BE2C (cell line): ENCODE data around the gene NT5DC2.

ENCODE experiments used
- DNase-seq: peaks from one replicate; pipeline ENCODE4 v3.0.0-alpha.2; 2020
- H3K27me3 ChIP-seq: fragments of 250-450 bp; sonication (Bioruptor Pico); 2 replicates; pipeline ENCODE4 v1.5.1; 2020; ENCODE audit warnings: mild to moderate bottlenecking
- H3K36me3 ChIP-seq: fragments of 250-450 bp; sonication (Bioruptor Pico); 2 replicates; pipeline ENCODE4 v1.5.1; 2020; ENCODE audit warnings: mild to moderate bottlenecking
- H3K4me1 ChIP-seq: fragments of 250-450 bp; sonication (Bioruptor Pico); 2 replicates; pipeline ENCODE4 v1.5.1; 2020
- H3K4me3 ChIP-seq: 2 replicates; pipeline ENCODE4 v1.5.1; 2011; ENCODE audit warnings: low read depth, low read length
- H3K9me3 ChIP-seq: fragments of 250-450 bp; sonication (Bioruptor Pico); 2 replicates; pipeline ENCODE4 v1.5.1; 2020
- TF ChIP-seq, protein P1 (sequence below): IDR thresholded peaks from 2 replicates; pipeline ENCODE4 v1.5.1; 2012; ENCODE audit warnings: mild to moderate bottlenecking, low read depth, low read length

The NT5DC2 gene

DNA sequence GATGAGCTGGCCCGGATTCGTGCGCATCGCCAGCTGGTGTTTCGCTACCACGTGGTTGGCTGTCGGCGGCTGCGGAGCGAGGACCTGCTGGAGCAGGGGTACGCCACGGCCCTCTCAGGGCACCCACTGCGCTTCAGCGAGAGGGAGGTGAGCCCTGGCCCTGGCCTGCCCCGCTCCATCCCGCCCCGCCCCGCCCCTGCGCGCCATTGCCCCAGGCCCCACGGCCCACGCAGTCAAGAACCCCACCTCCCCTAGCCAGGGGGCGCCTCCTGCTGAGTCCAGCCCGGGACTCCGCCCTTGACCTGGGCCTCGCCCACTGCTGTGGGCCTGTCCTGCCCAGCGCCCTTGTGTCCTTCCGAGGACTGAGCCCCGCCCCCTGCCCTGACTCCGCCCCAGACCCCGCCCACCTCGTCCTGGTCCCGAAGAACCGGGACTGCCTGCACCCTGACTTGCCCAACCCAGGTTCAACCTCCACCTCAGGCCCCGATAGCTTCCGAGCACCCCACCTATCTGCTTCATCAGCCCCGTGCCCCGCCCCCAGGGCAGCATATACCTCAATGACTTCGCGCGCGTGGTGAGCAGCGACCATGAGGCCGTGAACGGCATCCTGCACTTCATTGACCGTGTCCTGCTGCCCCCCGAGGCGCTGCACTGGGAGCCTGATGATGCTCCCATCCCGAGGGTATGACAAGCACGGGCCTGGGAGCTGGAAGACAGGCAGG, 14.8 kb downstream of the NT5DC2 start:
- peak; percentile 41 for DNase-seq
- no peaks in the 10 kb centered on the region for H3K27me3 ChIP-seq
- peaks cover 3% of the 10 kb centered on the region for H3K36me3 ChIP-seq
- H3K4me3 ChIP-seq: peak overlapping the region; percentile 35
- no peaks in the 10 kb centered on the region for H3K9me3 ChIP-seq
- H3K4me1 ChIP-seq: peaks cover 4% of the 10 kb centered on the region; the same call in 1 of the 2 replicates
- TF ChIP-seq, protein P1, sequence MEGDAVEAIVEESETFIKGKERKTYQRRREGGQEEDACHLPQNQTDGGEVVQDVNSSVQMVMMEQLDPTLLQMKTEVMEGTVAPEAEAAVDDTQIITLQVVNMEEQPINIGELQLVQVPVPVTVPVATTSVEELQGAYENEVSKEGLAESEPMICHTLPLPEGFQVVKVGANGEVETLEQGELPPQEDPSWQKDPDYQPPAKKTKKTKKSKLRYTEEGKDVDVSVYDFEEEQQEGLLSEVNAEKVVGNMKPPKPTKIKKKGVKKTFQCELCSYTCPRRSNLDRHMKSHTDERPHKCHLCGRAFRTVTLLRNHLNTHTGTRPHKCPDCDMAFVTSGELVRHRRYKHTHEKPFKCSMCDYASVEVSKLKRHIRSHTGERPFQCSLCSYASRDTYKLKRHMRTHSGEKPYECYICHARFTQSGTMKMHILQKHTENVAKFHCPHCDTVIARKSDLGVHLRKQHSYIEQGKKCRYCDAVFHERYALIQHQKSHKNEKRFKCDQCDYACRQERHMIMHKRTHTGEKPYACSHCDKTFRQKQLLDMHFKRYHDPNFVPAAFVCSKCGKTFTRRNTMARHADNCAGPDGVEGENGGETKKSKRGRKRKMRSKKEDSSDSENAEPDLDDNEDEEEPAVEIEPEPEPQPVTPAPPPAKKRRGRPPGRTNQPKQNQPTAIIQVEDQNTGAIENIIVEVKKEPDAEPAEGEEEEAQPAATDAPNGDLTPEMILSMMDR: no peak

DNA sequence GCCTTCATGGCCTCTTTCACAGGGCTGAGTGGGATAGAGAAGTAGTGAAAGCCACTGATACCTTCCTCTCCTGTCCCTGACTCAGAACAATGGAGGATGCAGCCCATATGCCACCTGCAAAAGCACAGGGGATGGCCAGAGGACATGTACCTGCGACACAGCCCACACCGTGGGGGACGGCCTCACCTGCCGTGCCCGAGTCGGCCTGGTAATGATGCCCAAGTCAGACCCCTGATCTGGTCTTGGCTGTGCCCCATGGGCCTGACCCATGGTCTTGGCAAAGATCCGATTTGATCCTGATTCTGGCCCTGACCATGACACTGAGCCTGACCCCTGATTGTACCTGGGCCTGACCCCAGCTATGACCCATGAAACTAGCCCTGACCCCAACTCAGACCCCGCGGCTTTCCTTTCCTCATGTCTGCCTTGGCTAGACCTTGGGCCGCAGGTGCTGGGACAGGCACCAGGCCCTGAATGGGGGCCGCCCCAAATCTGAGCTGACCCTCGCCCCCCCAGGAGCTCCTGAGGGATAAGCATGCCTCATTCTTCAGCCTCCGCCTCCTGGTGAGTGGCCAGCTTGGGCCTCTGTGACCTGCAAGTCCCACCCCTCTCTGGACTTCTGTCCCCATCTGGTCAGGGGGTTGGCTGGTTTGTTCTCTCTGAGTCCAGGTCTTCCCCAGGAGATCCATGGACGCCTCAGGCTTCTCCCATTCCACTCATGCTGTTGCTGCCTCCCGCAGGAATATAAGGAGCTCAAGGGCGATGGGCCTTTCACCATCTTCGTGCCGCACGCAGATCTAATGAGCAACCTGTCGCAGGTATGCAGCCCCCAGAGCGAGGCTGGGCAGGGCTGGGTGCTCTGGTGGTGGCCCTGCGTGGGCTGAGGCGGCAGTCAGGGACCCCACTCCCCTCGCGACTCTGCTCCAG, 15.6 kb downstream of the NT5DC2 start:
- H3K9me3 ChIP-seq: no peaks in the 10 kb centered on the region
- H3K27me3 ChIP-seq: no peaks in the 10 kb centered on the region
- peak overlapping the region; percentile 35 for H3K4me3 ChIP-seq
- TF ChIP-seq, protein P1: no peak
- peaks cover 4% of the 10 kb centered on the region; the same call in 1 of the 2 replicates for H3K4me1 ChIP-seq
- H3K36me3 ChIP-seq: no peaks in the 10 kb centered on the region
- DNase-seq: no peak

DNA sequence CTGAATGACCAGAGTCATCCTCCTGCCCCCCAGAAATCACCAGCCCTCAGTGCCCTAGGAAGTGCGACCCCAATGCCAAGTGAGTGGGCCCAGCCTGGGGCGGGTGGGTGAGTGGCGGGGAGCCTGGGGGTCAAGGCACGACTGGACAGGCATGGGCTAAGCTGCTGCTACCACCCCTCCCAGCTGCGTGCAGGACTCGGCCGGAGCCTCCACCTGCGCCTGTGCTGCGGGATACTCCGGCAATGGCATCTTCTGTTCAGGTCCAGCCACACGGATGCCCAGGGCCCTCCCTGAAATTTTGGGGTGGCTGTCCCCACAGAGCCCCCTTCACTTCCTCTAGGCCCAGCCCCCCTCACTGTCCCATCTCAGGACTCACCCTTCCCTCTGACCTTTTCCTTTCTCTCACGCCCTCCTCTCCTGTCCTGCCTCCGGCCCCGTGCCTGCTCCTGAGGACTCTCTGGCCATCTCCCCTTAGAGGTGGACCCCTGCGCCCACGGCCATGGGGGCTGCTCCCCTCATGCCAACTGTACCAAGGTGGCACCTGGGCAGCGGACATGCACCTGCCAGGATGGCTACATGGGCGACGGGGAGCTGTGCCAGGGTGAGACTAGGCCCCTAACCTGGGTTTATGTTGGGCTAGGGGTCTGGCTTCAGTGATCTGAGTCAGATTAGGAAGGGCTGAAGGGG, 17.0 kb downstream of the NT5DC2 start:
- no peak overlapping the region for H3K4me3 ChIP-seq
- H3K27me3 ChIP-seq: no peaks in the 10 kb centered on the region
- H3K9me3 ChIP-seq: no peaks in the 10 kb centered on the region
- no peak for DNase-seq
- H3K36me3 ChIP-seq: no peaks in the 10 kb centered on the region
- H3K4me1 ChIP-seq: peaks cover 4% of the 10 kb centered on the region; the same call in 1 of the 2 replicates
- TF ChIP-seq, protein P1: no peak

DNA sequence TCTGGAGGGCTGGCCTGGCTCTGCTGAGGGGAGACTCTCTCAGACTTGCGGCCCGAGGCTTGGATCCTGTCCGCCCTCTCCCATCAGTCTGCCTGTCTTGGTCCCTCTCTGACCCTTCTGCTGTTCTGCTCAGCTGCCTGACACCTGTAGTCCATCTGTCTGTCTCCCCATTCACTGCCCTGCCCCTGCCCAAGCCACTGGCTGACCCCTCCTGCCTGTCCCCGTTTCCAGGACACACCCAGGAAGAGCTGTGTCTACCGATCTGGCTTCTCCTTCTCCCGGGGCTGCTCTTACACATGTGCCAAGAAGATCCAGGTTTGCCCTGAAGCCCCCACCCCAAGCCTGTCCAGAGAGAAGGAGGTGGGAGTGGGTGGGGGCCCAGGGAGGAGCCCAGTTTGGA, 18.5 kb downstream of the NT5DC2 start:
- H3K4me3 ChIP-seq: no peak overlapping the region
- no peaks in the 10 kb centered on the region for H3K36me3 ChIP-seq
- peaks cover 4% of the 10 kb centered on the region; the same call in 1 of the 2 replicates for H3K4me1 ChIP-seq
- DNase-seq: no peak
- TF ChIP-seq, protein P1: no peak
- H3K27me3 ChIP-seq: no peaks in the 10 kb centered on the region
- no peaks in the 10 kb centered on the region for H3K9me3 ChIP-seq

DNA sequence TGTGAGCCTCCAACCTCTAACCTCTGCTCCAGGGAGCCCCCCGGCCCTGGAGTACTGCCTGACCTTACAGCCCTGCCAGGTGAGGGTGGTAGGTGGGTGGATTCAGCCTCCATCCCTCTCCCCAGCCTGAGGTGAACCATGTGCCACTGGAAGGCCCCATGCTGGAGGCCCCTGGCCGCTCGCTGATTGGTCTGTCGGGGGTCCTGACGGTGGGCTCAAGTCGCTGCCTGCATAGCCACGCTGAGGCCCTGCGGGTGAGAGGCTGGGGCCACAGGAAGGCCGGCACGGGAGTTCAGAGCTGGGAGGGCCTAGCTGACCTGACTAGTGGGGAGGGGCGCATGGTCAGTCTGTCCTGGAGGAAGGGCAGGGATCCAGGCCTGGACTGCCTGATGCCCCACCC, 19.1 kb downstream of the NT5DC2 start:
- H3K27me3 ChIP-seq: no peaks in the 10 kb centered on the region
- H3K9me3 ChIP-seq: no peaks in the 10 kb centered on the region
- no peaks in the 10 kb centered on the region for H3K36me3 ChIP-seq
- peaks cover 4% of the 10 kb centered on the region; the same call in 1 of the 2 replicates for H3K4me1 ChIP-seq
- DNase-seq: no peak
- H3K4me3 ChIP-seq: no peak overlapping the region
- TF ChIP-seq, protein P1: no peak
